RPMI7951 (cell line): ENCODE results near the gene PNPLA3. TPM values are rescaled to one million over a fixed set of nuclear protein-coding genes. Genes with fewer than 3 reads are reported as not detected.
"Not testable (repeated sequence)": the region's sequence is repeated elsewhere in the genome, so short reads cannot be mapped to it uniquely, and the experiment has no call there.

Experiments used
- DNase-seq: peaks from one replicate; pipeline ENCODE4 v3.0.0-alpha.2; 2012; ENCODE audit warnings: low read depth
- total RNA-seq: library from RNA; depleted of rRNA; stranded (reverse); fragments of >200 nt; shearing (Covaris generic); gene quantifications from 2 replicates; pipeline ENCODE4 v1.2.3, GENCODE V29; 2014

Gene PNPLA3
- total RNA-seq, 1 experiment from 2014 or later, result 7.6 TPM

- DNase-seq, result no peak
These were observed 34.3 kb upstream of the PNPLA3 start for GRCh38 chr22:43889201-43889859.

GRCh38 chr22:43889860-43890253 lies 33.7 kb upstream of the PNPLA3 start:
- DNase-seq, result peak; percentile 29

DNA sequence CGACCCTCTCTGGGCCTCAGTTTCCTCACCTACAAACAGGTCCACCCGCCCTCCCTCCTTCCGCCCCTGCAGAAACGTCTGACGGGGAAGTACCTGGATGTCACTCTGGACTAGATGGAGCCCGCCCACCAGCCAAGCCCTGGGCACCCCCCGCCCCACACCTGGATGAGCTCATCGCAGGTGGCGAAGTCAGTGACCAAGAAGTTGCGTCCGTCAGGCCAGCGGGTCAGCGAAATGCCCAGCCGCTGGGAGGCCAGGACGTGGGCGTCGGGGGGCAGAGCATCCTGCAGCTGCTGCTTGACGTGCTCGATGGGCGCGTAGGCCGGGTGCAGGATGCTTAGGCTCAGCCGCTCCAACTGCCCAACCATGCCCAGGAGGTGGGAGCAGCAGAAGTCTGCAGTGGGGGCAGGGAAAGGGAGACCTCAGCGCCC lies 32.7 kb upstream of the PNPLA3 start:
- no peak for DNase-seq

GRCh38 chr22:43891360-43892182 lies 32.0 kb upstream of the PNPLA3 start, which contains the start of gene PNPLA5:
PNPLA5 (minus strand) TSS chr22:43892013; CDS start chr22:43891880, 133 bp downstream.
- no peak for DNase-seq

GRCh38 chr22:43892183-43892894 lies 31.3 kb upstream of the PNPLA3 start:
- DNase-seq, result no peak

DNA sequence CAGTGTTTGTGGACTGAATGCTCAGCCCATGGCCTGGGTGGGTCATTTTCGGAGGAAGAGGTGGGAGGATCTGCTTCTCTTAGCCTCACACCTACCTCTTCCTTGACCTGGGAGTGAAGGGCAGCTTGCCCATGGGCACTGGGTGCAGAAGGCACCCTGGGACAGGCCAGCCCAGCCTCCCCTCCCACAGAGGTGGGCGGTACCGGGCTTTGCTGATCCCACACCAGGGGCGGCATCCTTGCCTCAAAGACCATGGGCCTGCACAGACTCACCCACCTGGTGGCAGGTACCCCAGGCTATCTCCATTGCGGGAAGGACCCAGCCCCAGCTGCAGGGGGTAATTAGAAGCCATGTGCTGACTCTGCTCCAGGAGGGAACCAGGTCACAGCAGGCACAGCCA lies 30.3 kb upstream of the PNPLA3 start:
- DNase-seq, result no peak

- DNase-seq, result no peak
These were observed 29.5 kb upstream of the PNPLA3 start for GRCh38 chr22:43894122-43894521.

DNA sequence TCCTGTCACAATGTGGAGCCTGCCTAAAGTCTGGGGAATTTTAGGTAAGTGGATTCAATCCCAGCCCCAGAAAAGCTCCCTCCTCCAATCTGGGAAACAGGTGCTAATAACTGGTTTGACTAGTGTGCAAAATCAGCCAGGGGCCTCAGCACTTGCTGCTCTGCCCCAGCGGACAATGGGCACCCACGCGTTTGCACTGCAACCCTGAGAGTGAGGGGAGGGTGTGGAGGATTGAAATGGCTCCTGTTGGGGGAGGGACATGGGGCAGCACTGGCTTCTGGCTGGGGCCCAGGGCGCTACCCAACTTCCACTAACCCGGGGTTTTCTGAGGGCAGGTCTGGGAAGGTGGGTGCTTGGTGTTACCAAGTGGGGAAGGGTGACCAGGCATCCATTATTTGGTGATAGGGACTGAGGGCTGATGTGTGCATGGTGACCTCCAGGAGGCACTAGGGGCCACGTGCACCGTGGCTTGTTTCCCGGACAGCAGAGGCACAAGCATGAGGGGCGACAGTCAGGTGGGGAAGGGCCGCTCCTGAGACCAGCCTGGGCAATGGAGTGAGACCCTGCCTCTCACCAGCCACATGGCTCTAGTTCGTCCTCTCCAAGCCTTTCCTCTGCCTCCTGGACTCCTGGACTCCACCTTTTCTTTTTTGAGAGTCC lies 27.5 kb upstream of the PNPLA3 start:
- no peak for DNase-seq

DNA sequence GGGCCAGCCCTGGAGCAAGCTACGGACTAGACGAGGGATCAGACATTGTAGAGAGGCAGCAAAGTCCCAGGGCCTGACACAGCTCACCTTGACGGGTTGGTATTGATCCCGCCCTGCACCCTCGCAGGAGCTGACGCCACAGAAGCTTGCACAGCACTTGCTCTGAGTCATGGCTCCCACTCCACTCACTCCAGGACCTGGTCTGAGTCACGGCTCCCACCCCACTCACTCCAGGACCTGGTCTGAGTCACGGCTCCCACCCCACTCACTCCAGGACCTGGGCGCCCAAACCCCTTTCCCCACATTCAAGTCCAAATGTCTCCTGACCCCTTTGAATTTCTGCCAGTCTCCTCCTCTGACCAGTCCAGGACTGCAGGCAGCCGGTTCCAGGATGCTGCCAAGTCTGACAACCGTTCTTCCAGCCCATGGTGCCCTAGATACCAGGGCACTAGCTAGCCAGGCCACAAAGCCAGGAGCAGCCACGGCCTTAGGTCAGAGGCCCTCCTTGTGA lies 25.8 kb upstream of the PNPLA3 start:
- peak; percentile 51 for DNase-seq

DNA sequence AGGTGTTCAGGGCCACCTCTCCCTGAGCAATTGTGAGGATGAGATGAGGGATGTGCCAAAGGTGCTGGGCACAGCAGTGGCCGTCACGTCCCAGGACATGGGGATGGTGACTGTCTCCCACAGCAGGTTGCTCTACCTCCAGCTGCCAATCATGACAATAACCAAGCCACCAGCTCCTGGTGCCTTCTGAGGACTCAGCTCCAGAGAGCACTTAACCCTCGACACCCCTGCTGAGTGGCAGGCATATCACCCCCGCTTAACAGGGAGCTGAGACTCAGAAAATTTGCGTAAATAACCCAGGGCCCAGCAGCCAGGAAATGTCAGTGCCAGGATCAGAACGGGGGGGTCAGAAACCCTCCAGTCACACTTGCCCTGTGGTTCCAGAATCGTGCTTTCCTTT lies 23.4 kb upstream of the PNPLA3 start:
- no peak for DNase-seq

DNA sequence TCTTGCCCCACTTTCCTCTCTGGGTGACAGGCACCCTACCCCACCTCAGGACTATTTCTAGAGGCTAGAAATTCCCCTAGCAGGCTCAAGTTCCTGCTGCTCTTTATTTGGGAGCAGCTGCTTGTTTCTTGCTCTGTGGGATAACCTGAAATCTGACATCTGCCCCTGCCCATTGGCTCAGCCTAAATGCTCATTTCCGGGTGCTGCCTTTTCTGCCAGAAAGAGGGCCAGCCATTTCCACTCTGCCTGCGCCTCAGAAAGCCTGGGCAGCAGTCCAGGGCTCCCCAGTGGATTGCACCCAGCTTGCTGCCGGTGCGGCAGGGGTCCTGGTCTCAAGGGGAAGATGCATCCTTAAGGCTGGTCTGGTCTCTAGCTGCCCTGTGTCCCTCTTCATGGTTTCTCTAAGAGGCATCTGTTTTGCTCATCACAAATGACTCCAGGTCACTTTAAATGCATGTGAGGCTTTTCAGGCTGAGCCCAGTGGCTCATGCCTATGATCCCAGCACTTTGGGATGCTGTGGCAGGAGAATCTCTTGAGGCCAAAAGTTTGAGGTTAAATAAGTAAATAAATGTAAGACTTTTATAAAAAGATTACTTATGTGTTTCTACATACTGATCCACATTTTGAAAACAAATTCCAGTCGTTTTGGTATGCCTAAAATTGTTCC lies 21.5 kb upstream of the PNPLA3 start:
- DNase-seq, result no peak

GRCh38 chr22:43903033-43903432 lies 20.6 kb upstream of the PNPLA3 start:
- DNase-seq, result not testable (repeated sequence)

DNA sequence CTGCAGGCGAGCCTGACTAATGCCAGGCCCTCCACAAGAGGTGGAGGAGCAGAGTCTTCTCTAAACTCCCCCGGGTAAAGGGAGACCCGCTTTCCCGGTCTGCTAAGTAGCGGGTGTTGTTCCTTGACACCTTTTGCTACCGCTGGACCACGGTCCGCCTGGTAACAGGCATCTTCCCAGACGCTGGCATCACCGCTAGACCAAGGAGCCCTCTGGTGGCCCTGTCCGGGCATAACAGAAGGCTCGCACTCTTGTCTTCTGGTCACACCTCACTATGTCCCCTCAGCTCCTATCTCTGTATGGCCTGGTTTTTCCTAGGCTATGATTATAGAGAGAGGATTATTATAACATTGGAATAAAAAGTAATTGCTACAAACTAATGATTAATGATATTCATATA lies 19.2 kb upstream of the PNPLA3 start:
- not testable (repeated sequence) for DNase-seq

DNA sequence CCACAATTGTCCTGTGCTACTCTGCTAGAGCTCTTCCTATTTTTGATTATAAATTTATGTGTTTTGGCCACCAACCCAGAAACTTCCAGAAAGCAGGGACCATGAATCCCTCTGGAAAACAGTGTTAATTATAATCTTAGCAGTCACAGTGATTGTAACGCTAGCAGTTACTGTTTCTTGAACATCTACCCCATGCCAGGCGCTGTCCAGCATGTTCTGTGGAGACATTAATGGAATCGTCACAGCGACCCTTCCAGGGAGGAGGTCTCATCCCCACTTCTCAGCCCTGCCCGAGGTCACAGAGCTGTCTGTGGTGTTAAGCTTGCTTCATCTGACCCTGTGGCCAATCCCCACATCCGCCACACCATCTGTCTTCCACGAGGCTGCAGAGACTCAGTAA lies 17.9 kb upstream of the PNPLA3 start:
- DNase-seq, result no peak

GRCh38 chr22:43909708-43910107 lies 13.9 kb upstream of the PNPLA3 start:
- no peak for DNase-seq

DNA sequence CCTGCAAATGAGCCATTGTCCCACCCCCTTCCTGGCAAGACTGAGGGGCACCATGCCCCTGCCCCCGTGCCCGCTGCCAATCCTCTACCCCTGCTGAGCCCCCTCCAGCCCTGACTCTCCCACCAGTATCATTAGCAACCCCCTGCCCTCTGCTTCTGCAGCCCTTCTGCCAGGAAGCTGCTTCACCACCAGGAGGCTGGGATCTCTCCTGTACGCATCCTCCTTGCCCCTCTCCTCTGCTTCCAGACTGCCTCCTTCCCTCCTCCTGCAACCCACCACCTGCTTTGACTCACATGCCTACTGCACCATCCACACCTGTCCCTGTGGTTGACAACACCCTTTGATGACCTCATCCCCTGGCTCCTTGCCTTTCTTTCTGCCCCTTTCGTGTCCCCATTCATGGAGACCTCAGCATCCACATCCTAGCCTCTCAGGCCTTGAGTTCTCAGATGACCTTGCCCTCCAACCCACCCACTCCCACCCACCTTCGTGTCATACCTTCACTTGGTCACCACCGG lies 13.4 kb upstream of the PNPLA3 start:
- no peak for DNase-seq

GRCh38 chr22:43911351-43911750 lies 12.3 kb upstream of the PNPLA3 start:
- no peak for DNase-seq

DNA sequence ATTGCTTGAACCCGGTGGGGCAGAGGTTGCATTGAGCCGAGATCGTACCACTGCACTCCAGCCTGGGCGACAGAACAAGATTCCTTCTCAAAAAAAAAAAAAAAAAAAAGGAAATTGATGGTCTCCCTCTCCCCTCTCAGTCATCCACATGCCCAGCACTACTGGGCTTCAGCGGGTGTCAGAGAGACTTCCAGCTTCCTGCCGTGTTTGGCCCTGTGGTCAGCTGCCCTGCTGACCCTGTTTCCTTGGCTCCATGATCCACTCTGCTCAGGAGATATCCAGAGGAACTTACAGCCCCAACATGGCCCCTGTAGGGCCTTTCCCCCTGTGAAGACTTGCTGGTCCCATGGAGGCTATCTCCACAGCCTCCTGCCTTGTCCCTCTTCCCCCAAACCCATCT lies 6.1 kb upstream of the PNPLA3 start:
- peak; percentile 50 for DNase-seq

DNA sequence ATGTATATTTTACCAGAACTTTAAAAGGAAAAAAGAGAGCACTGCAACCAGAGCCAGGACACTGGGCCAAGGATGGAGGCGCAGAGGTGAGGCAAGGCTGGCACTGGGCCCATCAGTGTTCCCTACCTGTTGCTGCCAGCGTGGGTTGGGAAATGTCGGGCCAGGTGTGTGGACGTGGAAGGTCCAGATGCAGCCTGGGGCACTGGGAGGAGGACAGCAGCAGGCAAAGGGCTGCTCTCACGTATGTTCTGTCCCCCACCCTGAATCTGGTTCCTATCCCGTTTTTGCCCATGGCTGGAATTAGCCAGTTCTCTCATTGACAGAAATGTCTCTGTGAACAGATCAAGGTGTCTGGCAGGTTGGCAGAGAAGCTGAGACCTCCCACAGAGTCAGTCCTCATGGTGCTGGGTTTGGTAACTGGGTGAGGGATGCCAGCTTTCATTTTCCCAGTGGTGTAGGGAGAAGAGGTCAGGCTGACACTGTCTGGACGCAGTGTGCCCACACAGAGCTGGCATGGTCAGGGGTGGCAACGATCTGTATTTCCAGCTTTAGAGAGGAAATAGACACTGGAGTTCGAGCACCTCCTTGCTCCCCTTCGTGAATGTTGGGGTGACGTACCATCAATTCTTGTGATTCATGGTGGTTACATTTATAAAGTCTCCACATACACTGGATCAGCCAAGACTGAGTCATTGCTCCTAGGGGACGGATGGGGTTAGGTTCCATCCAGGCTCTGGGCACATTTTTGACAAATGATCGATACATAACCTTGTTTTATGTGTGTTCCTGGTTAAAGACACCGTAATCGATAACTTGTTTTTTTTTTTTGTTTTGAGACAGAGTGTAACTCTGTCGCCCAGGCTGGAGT lies 4.3 kb upstream of the PNPLA3 start:
- peak; percentile 67 for DNase-seq

GRCh38 chr22:43921370-43921769 lies 2.2 kb upstream of the PNPLA3 start:
- DNase-seq, result peak; percentile 97
